ENCODE data around the gene CDK7.
"Not testable (repeated sequence)": the region's sequence is repeated elsewhere in the genome, so short reads cannot be mapped to it uniquely, and the experiment has no call there.

The CDK7 gene

GRCh38 chr5:69238760-69239251 is 4.1 kb downstream of the CDK7 start:
- DNase-seq = no peak

GRCh38 chr5:69242215-69242927 is 7.7 kb downstream of the CDK7 start:
- no peak for DNase-seq

GRCh38 chr5:69245031-69245430 is 10.3 kb downstream of the CDK7 start:
- DNase-seq = no peak

DNA sequence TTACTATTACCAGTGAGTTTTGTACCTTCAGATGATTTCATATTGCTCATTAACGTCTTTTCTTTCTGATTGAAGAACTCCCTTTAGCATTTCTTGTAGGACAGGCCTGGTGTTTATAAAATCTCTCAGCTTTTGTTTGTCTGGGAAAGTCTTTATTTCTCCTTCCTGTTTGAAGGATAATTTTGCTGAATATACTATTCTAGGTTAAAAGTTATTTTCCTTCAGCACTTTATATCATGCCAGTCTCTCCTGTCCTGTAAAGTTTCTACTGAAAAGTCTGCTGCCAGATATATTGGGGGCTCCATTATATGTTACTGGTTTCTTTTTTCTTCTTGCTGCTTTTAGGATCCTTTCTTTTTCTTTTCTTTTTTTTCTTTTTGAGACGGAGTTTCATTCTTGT is 13.3 kb downstream of the CDK7 start:
- no peak for DNase-seq

- DNase-seq = no peak
Observed at GRCh38 chr5:69250593-69250992, 15.9 kb downstream of the CDK7 start.

- no peak for DNase-seq
Observed at GRCh38 chr5:69252437-69252836, 17.8 kb downstream of the CDK7 start.

GRCh38 chr5:69255940-69256339 is 21.3 kb downstream of the CDK7 start:
- DNase-seq = not testable (repeated sequence)

DNA sequence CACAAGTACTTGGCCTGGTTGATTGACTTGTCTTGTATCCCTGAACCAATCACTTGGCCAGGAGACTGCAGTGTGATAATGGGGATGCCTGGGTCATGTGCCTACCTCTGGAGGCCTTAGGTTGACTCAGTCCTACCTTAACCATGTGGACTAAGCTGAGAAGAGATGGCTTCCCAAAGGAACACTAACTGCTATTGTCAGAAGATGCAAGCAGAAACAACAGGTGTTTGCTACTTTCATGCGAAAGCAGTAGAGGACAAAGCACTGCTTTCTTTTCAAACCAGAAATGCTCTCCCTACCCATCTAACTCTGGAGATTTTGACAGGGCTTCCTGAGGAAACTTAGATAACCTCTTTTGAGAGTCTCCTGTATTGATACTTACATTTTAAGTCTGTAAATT is 22.9 kb downstream of the CDK7 start:
- DNase-seq = no peak

DNA sequence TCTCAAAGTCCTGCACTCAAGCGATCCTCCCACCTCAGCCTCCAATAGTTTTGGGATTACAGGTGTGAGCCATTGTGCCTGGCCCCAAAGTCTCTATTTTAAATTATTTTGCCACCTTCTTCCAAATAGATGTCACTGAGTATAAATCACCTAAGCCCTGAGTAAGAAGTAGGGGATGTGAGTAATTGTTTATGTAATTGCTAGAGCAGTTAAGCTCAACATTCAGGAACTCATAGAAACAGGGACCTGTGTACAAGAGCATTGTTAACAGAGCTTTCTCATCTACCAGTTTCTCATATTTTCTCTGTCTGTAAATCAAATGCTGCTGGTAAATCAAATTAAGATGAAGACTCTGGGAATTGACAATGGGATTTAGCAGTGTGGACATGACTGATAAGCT is 26.3 kb downstream of the CDK7 start:
- DNase-seq = no peak

DNA sequence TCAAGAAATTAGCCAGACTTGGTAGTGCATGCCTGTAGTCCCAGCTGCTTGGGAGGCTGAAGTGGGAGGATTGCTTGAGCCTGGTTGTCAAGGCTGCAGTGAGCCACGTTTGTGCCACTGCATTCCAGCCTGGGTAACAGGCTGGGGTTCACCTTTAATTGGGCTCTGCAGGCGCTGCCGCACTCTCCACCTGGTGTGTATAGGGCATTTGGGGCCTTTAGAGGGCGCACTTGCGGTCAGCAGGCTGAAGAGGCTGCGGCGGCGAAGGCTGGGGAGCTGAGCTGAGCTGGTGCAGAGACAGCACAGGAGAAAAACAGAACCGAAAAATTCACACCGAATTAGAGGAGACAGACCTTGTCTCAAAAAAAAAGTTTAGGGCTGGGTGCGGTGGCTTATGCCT is 31.2 kb downstream of the CDK7 start:
- DNase-seq = no peak

- no peak for DNase-seq
Observed at GRCh38 chr5:69268899-69269298, 34.2 kb downstream of the CDK7 start.

- no peak for DNase-seq
Observed at GRCh38 chr5:69270840-69271239, 36.2 kb downstream of the CDK7 start.

DNA sequence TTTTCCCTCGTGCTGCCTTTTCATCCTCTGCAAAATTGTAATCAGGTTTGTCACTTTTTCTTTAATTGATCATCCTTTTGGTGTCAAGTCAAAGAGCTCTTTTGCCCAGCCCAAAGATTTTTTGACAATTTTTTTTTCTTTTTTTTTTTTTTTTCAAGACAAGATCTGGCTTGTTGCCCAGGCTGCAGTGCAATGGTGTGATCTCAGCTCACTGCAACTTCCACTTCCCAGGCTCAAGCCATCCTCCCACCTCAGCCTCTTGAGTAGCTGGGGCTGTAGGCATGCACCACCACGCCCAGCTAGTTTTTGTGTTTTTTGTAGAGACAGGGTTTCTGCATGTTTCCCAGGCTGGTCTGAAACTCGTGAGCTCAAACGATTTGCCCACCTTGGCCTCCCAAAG is 36.7 kb downstream of the CDK7 start:
- peak in 1 of 2 experiments; percentile 2 for DNase-seq

DNA sequence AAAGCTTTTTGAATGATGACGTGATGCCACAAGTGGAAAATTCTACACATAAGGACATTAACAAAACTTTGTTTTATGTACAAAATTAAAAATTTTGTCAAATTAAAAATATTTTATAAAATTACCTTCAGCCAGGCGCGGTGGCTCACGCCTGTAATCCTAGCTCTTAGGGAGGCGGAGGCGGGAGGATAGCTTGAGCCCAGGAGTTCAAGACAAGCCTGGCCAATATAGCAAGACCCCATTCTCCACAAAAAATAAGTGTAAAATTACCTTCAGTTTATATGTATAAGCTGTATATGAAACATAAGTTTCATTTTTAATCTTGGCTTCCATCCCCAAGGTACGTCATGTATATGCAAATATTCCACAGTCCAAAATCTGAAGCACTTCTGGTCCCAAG is 40.9 kb downstream of the CDK7 start:
- DNase-seq = no peak

DNA sequence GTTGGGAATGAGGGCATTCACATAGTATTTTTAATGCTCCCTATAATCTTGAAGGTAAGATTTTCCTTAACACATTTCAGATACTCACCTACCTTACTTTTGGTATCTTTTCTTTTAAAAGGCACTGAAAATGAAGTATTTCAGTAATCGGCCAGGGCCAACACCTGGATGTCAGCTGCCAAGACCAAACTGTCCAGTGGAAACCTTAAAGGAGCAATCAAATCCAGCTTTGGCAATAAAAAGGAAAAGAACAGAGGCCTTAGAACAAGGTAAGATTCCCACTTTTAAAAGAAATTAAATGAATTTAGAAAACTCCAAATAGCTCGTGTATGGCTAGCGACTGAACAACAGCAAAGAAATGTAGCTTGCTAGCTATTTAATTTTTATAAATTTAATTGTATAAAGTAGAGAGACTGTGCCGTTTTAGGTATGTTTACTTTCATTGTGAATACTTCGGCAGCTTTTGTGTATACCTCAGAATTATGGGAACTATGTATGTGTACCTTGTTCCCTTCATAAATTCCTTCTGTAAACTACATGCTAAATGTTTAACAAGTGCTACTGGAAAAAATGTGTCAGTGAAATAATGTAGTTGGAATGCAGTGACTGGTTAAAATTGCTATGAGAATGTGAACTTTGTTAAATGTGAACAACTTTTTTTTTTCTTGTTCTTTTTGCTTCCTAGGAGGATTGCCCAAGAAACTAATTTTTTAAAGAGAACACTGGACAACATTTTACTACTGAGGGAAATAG is 41.9 kb downstream of the CDK7 start:
- no peak for DNase-seq

- no peak for DNase-seq
Observed at GRCh38 chr5:69279517-69279916, 44.8 kb downstream of the CDK7 start.

DNA sequence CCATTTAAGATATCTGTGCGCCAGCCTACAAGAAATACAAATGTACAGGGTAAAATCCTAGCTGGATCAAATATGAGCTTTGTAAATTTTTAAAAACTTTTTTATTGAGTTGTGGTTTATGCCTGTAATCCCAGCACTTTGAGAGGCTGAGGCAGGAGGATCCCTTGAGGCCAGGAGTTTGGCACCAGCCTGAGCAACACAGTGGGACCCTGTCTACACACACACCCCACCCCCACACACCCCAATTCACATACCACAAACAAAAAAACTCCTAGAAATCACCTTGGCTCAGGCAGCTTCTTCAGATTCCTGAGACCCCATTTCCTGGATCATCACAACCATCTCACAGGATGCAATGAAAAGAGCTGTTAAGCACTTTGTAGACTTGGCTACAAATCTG is 46.4 kb downstream of the CDK7 start:
- DNase-seq = no peak

- no peak for DNase-seq
Observed at GRCh38 chr5:69284203-69284602, 49.5 kb downstream of the CDK7 start.

- no peak for DNase-seq
Observed at GRCh38 chr5:69285448-69286116, 50.9 kb downstream of the CDK7 start.

GRCh38 chr5:69288069-69288468 is 53.4 kb downstream of the CDK7 start:
- no peak for DNase-seq

GRCh38 chr5:69288688-69289087 is 54.0 kb downstream of the CDK7 start:
- DNase-seq = no peak

DNA sequence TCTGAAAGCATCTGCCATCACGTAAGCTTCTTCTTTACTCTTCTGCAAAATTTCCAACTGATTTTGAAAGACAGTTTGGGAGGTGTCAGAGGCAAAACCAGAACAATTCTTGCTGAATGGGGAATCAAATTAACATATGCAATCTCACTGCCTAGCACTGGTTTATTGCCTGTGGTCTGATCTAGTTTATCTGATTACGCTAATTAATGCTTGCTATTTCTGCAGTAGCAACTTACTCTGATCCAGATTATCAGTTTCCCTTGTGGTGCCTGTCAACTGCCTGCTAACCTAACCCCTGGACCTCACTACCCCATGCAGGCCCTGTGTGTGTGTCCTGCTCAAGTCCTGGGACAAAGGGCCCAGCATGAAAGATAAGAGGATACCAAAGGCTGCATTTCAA is 57.6 kb downstream of the CDK7 start:
- DNase-seq = no peak

GRCh38 chr5:69293882-69294281 is 59.2 kb downstream of the CDK7 start:
- no peak for DNase-seq

All from AML-193 (cell line).